HG03280 (cell line): Measurements from ENCODE around the gene WNT1.

ENCODE experiments used
- ATAC-seq: cut with Tn5 transposase; IDR thresholded peaks from one replicate; pipeline ENCODE4 v1.9.1; 2021; ENCODE audit warnings: mild to moderate bottlenecking, moderate library complexity; ENCODE audit not compliant: unreplicated experiment

The WNT1 gene

GRCh38 chr12:48980389-48980952, 2.3 kb downstream of the WNT1 start:
- no peak for ATAC-seq

- ATAC-seq = no peak
Observed at GRCh38 chr12:48980953-48981756, 3.0 kb downstream of the WNT1 start.

GRCh38 chr12:48981757-48982157, 3.6 kb downstream of the WNT1 start:
- no peak for ATAC-seq

- no peak for ATAC-seq
Observed at GRCh38 chr12:48982397-48983080, 4.4 kb downstream of the WNT1 start.

- ATAC-seq = no peak
Observed at GRCh38 chr12:48985475-48985897, 7.4 kb downstream of the WNT1 start.

GRCh38 chr12:48985901-48986300, 7.8 kb downstream of the WNT1 start:
- ATAC-seq = no peak

- ATAC-seq = no peak
Observed at GRCh38 chr12:48986720-48987291, 8.7 kb downstream of the WNT1 start.

- ATAC-seq = no peak
Observed at GRCh38 chr12:48988030-48988649, 10.0 kb downstream of the WNT1 start.

- ATAC-seq = no peak
Observed at GRCh38 chr12:48990552-48990951, 12.4 kb downstream of the WNT1 start.

GRCh38 chr12:48991247-48992050, 13.3 kb downstream of the WNT1 start:
- no peak for ATAC-seq

GRCh38 chr12:48993787-48994186, 15.7 kb downstream of the WNT1 start:
- ATAC-seq = no peak

- ATAC-seq = no peak
Observed at GRCh38 chr12:48994224-48995085, 16.3 kb downstream of the WNT1 start.

- ATAC-seq = no peak
Observed at GRCh38 chr12:48995086-48995879, 17.2 kb downstream of the WNT1 start.

- ATAC-seq = no peak
Observed at GRCh38 chr12:48996794-48997718, 18.9 kb downstream of the WNT1 start.

GRCh38 chr12:48997719-48998496, 19.8 kb downstream of the WNT1 start:
- peak; percentile 43 for ATAC-seq

GRCh38 chr12:48998497-48999353, 20.6 kb downstream of the WNT1 start:
- peak; percentile 14 for ATAC-seq
